Activated T-helper 1 cell treated with anti-CD3 and anti-CD28 coated beads, Interleukin-2, amount 50 U/mL, for 16 hours (primary cell): ENCODE data around the gene MATN3.

Experiments
- DNase-seq, 2 donors: peaks; one replicate each; pipeline ENCODE4 v3.0.0-alpha.2; 2020; ENCODE audit warnings: low read depth in 1 of 2, low spot score in 1 of 2

MATN3 gene

DNA sequence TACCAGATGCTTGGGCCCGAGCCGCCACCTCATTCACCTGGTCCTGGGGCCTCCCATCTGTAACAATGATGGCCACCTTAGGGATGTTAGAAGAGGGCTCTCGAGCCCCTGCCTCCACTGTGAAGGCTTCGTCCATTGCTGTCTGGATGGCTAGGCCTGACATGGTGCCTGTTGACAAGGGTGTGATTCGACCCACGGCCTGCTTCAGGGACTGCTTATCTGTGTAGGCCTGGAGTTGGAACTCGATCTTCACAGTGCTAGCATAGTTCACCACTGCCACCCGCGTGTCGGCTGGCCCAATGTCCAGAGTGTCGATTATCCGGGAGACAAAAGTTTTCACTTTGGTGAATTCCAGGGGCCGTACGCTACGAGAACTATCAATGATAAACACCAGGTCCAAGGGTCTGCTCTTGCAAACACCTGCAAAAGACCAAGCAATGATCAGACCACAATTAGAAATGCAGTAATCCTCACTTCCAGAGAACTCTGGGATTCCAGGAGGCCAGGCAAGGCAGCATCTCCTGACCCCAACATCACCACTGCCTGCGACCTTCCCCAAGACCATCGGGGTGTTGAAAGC, 6.5 kb downstream of the MATN3 start:
- DNase-seq, result no peak

GRCh38 chr2:20005067-20005627, 7.3 kb downstream of the MATN3 start:
- DNase-seq, result no peak

DNA sequence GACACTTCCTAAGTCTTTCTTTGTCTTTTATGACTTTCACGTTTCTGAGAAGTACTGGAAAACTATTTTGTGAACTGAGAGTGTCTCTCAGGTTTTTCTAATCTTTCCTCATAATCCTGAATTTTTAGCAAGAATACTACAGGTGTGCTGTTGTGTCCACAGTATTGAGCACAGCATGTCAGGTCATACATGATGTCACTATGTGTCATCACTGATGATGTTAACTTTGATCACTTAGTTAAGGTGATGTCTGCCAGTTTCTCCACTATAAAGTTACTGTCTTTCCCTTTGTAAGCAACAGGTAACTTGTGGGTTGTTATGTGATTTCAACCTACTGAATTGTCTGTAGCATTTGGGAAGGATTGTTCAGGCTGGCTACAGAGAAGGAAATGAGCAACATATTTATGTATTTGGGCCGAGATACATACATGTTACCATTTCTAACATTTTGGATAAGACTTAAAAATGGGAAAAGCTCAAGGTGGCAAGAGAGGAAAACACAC, 11.1 kb downstream of the MATN3 start:
- no peak for DNase-seq

GRCh38 chr2:19993731-19994130, 18.7 kb downstream of the MATN3 start:
- DNase-seq, result no peak

DNA sequence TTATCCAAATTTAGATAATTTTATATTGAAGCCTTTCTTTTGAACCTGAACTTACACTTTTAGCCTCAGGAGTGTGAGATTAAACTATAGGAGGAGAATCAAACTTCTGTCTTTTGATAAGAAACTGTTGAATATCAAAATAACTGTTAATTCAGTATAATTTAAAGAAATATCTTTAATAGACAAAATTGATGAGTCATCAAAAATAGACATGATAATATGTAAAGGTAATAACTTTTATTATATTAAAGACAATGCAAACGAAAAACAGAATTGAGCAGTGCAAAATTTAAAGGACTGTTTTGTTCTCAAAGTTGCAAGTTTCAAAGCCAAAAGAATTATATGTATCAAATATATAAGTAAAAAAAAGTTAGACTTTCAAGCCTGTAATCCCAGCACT, 20.6 kb downstream of the MATN3 start:
- no peak for DNase-seq

DNA sequence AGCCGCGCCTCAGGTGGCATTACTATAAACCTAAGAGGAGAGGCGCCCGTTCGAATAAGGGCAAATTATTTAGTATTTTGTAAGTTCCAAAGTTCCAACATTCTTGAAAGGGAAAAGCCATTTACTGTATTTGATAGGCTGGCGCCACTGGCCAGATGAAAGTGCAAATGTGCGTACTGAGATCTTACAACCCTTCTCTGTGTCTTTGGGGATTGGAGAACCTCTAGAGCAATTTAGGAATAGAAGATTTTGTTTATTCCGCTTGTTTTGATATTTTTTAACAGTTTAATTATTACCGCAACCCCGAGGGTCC, 22.1 kb downstream of the MATN3 start:
- no peak for DNase-seq

- peak; percentile 79 to 83 for DNase-seq
Measured at GRCh38 chr2:19989667-19990415, 22.6 kb downstream of the MATN3 start, which contains the start of gene WDR35. Gene WDR35 (minus strand): TSS chr2:19990105. CDS start chr2:19990015, 90 bp downstream.

DNA sequence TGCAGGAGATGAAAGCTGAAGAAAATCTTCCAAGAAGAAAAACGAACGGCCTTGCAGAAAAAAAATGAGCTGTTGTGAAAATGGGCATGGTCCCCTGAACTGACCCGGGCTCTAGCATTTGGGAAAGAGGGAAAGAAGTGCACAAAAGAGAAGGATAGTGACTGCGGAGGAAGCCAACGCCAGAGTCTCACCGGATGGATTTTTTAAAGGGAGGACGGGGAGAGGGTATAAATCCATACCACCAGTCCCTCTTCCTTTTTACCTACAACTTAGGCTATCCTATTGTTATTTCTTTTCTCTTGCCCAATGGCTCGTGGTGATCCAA, 23.2 kb downstream of the MATN3 start:
- no peak for DNase-seq

GRCh38 chr2:19988600-19988999, 23.9 kb downstream of the MATN3 start:
- DNase-seq, result no peak

GRCh38 chr2:19987936-19988335, 24.5 kb downstream of the MATN3 start:
- no peak for DNase-seq

DNA sequence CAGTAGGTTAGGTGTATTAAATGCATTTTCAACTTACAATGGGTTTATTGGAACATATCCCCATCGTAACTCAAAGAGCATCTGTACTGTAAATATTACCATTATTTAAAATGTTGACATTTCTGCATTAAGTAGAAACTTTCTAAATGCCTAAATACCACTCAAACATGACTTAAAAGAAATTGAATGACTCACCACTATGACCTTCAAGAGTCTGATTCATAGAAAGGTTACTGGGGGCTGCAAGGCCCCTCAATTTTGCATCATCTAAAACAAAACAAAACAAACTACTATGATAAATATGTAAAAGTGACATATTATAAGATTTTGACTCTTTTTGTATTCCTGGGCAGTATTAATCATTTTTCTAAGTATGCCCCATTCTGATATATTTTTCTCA, 30.2 kb downstream of the MATN3 start:
- DNase-seq, result no peak

DNA sequence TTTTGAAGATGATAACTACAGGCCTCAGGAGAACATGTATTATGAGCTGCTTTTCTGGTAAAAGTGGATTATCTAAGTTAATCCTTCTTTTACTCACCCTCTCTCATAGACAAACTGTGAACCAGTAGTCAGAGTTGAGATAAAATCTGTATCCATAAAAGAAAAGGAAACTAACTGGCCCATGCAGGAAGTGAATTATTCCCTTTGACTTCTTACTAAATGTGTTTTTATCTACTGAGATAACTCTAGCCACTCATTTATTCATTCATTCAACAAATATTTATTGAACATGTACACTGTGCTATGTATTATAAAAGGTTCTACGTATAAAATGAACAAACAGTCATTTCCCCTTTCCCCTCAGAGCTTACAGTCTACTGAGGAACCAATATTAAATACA, 32.5 kb downstream of the MATN3 start:
- DNase-seq, result no peak

- no peak for DNase-seq
Measured at GRCh38 chr2:19973466-19973865, 39.0 kb downstream of the MATN3 start.

DNA sequence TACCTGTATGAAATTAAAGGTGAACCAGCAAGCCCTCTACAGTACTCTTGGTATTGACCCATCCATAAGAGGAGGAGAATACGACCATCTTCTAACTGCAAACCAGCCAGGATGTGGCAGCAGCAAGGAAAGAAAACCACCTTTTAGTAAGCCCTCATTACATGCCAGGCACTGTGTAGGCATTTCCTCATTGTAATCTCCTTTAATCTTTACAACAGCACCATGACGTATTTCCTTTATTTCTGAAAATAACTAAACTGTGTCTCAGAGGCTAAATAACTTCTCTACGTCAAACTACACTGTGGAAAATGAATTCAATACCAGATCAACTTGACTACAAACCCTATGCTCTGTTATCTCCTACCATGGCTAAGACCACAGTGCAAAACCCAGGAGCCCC, 40.8 kb downstream of the MATN3 start:
- DNase-seq, result no peak

- DNase-seq, result no peak
Measured at GRCh38 chr2:19963386-19963785, 49.1 kb downstream of the MATN3 start.

- peak in 1 of 2 donors; percentile 2 for DNase-seq
Measured at GRCh38 chr2:19955544-19956422, 56.7 kb downstream of the MATN3 start.

GRCh38 chr2:19949071-19949470, 63.4 kb downstream of the MATN3 start:
- DNase-seq, result no peak

DNA sequence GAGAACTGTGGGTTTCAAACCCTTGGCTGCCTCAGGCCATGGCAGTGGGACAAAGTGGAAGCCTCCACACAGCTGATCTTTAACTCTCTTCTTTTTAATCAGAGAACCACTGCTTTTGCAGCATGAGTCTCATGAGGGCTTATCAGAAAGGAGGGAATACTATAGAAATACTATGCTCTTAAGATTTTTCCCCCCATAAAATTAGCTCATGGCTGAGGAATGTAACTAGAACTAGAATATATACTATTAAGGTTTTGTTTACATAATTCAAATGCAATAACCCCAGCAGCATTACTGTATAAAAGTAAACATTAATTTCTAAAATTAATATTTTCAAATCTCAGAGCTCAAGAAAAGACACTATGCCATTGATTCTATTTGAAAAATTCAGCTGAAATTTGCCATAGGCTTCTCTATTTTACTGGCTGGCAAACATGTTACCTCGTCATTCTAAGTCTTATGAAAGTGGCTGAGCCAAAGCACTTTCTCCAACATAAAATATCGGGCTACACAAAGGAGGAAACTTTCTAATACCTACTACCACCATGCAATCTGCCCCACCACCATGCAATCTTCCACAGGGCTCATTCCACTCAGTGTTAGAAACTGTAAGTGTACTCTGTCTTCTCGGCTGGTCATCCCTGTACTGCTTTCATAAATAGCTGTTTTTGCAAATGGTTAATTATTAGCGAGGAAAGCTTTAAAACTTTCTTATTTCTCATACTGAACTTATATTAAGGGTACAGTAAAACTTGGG, 65.1 kb downstream of the MATN3 start:
- DNase-seq, result no peak

- no peak for DNase-seq
Measured at GRCh38 chr2:19944205-19944845, 68.1 kb downstream of the MATN3 start.

DNA sequence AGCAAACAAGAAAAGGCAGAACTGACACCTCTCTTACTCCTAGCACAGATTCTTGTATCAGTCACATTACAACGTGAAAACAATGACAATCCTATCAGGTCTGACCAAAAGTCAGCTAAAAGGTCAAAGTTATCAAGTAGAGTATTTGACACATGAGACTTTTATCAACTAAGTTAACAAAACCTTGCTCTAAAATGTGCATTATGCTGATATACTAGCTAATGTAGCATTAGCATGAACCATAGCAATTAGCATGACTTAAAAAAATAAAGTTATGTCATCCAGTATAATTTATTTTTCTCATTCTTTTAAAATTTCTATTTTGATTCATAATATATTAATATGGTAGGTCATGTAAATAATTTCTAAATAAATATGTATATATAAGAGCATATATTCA, 69.3 kb downstream of the MATN3 start:
- no peak for DNase-seq

DNA sequence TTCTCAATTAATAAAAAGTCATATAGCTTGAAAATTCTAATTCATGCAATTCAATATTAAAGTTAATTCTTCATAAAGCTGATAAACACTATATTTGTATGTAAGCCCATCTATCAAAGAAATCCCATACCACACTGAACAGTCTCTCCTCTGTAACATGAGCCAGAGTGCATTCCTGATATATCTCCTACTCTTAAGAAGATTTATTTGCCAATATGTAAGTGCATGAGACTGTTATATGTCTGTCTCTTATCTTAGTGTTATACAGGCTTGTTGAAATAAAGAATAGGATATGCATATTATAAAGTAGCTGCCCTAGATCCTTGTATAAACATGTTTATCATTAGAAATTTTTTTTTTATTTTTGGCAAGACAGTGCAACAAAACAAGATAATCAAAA, 70.3 kb downstream of the MATN3 start:
- DNase-seq, result no peak
